SK-N-SH treated with all-trans-retinoic acid at 6 μM for 48 hours (cell line): ENCODE data around the gene KPTN.

Experiments used
- ATAC-seq: fragments of 200-7000 bp; cut with Tn5 transposase; 3 replicates; pipeline ENCODE4 v1.9.1; 2020; ENCODE audit warnings: mild to moderate bottlenecking, moderate library complexity
- CSDC2 ChIP-seq: fragments of 250-450 bp; sonication (Bioruptor Pico); IDR thresholded peaks from 2 replicates; pipeline ENCODE4 v1.5.0; 2020; ENCODE audit warnings: mild to moderate bottlenecking, moderate library complexity
- GLIS3 ChIP-seq: fragments of 250-450 bp; sonication (Bioruptor Pico); IDR thresholded peaks from 2 replicates; pipeline ENCODE4 v1.5.0; 2020; ENCODE audit warnings: mild to moderate bottlenecking, moderate library complexity
- ISL1 ChIP-seq: fragments of 250-450 bp; sonication (Bioruptor Pico); IDR thresholded peaks from 2 replicates; pipeline ENCODE4 v2.1.2; 2022; ENCODE audit warnings: mild to moderate bottlenecking, moderate library complexity
- OSR1 ChIP-seq: fragments of 250-450 bp; sonication (Bioruptor Pico); IDR thresholded peaks from 2 replicates; pipeline ENCODE4 v1.8.0; 2022; ENCODE audit warnings: moderate library complexity, mild to moderate bottlenecking, inconsistent platforms
- PPARA ChIP-seq: fragments of 250-450 bp; sonication (Bioruptor Pico); IDR thresholded peaks from 2 replicates; pipeline ENCODE4 v1.5.0; 2020; ENCODE audit warnings: mild to moderate bottlenecking, borderline replicate concordance
- SNAI2 ChIP-seq: fragments of 250-450 bp; sonication (Bioruptor Pico); IDR thresholded peaks from 2 replicates; pipeline ENCODE4 v1.5.0; 2020; ENCODE audit warnings: mild to moderate bottlenecking, moderate library complexity
- TOX ChIP-seq: fragments of 250-450 bp; sonication (Bioruptor Pico); IDR thresholded peaks from 2 replicates; pipeline ENCODE4 v1.8.0; 2021; ENCODE audit warnings: mild to moderate bottlenecking, moderate library complexity, borderline replicate concordance
- ZFP3 ChIP-seq: fragments of 250-450 bp; sonication (Bioruptor Pico); IDR thresholded peaks from 2 replicates; pipeline ENCODE4 v1.5.0; 2020; ENCODE audit warnings: mild to moderate bottlenecking, moderate library complexity
- ZNF565 ChIP-seq: fragments of 450-650 bp; formaldehyde crosslinking; conservative IDR thresholded peaks from 2 replicates; pipeline ENCODE4 v1.5.0; 2020; ENCODE audit warnings: low read depth, mild to moderate bottlenecking, moderate library complexity
- ZNF70 ChIP-seq: fragments of 450-650 bp; formaldehyde crosslinking; IDR thresholded peaks from 2 replicates; pipeline ENCODE4 v1.5.0; 2020; ENCODE audit warnings: mild to moderate bottlenecking, moderate library complexity
- ZNF8 ChIP-seq: fragments of 450-650 bp; formaldehyde crosslinking; IDR thresholded peaks from 2 replicates; pipeline ENCODE4 v1.5.0; 2020; ENCODE audit warnings: mild to moderate bottlenecking, moderate library complexity
- TF ChIP-seq, protein P1 (sequence below): fragments of 250-450 bp; sonication (Bioruptor Pico); IDR thresholded peaks from 2 replicates; pipeline ENCODE4 v1.5.1; 2021; ENCODE audit warnings: mild to moderate bottlenecking, moderate library complexity
- TF ChIP-seq, protein P2 (sequence below): fragments of 250-450 bp; sonication (Bioruptor Pico); IDR thresholded peaks from 2 replicates; pipeline ENCODE4 v1.5.0; 2020; ENCODE audit warnings: mild to moderate bottlenecking, moderate library complexity
- TF ChIP-seq, protein P3 (sequence below): fragments of 250-450 bp; sonication (Bioruptor Pico); IDR thresholded peaks from 2 replicates; pipeline ENCODE4 v1.8.0; 2020; ENCODE audit warnings: mild to moderate bottlenecking, moderate library complexity, borderline replicate concordance
- TF ChIP-seq, protein P4 (sequence below): fragments of 250-450 bp; sonication (Bioruptor Pico); IDR thresholded peaks from 2 replicates; pipeline ENCODE4 v1.5.1; 2020; ENCODE audit warnings: low read depth, mild to moderate bottlenecking, moderate library complexity
- TF ChIP-seq, protein P5 (sequence below): fragments of 250-450 bp; sonication (Bioruptor Pico); IDR thresholded peaks from 2 replicates; pipeline ENCODE4 v1.8.0; 2021; ENCODE audit warnings: low read depth, mild to moderate bottlenecking, moderate library complexity, borderline replicate concordance

KPTN gene

DNA sequence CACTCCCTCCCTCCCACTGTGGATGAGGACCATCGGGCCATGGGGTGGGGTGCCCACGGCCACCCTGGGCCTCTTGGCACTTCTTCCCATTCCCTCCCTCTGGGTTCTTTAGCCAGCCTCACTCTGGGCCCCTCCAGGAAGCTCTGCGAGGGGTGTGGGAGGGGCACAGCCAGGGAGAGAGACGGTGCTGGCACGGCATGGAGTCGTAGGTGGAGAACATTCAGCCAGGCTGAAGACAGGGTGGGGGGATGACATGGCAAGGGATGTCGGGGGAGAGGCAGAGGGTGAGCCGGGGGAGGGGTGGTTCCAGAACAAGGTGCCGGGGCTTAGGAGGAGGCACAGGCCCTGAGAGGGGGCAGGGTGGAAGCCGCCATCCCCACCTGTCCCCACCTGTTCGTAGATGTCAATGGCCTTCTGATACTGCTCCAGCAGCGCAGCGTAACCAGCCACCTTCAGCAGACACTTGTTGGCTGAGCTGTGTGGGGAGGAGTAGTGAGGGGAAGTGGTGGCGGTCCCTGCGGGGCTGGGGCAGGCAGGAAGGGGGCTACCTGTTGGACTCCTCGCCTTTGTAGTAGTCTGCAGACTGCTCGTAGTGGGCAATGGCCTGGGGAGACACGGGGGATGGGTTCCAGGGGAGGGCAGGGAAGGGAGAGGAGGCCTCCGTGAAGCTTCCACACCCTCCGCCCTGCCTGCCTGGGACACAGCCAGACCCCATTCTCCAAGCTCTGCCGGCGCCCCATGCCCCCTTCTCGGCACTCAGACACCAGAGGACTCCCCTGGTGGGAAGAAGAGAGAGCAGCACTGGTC lies 8.8 kb upstream of the KPTN start:
- no peak for TF ChIP-seq SNAI2 (CRISPR knock-in tag)
- no peak for TF ChIP-seq TOX (CRISPR knock-in tag)
- TF ChIP-seq, protein P1, sequence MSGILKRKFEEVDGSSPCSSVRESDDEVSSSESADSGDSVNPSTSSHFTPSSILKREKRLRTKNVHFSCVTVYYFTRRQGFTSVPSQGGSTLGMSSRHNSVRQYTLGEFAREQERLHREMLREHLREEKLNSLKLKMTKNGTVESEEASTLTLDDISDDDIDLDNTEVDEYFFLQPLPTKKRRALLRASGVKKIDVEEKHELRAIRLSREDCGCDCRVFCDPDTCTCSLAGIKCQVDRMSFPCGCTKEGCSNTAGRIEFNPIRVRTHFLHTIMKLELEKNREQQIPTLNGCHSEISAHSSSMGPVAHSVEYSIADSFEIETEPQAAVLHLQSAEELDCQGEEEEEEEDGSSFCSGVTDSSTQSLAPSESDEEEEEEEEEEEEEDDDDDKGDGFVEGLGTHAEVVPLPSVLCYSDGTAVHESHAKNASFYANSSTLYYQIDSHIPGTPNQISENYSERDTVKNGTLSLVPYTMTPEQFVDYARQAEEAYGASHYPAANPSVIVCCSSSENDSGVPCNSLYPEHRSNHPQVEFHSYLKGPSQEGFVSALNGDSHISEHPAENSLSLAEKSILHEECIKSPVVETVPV (CRISPR knock-in tag): no peak
- no peak for TF ChIP-seq ZNF8 (CRISPR knock-in tag)
- TF ChIP-seq, protein P2, sequence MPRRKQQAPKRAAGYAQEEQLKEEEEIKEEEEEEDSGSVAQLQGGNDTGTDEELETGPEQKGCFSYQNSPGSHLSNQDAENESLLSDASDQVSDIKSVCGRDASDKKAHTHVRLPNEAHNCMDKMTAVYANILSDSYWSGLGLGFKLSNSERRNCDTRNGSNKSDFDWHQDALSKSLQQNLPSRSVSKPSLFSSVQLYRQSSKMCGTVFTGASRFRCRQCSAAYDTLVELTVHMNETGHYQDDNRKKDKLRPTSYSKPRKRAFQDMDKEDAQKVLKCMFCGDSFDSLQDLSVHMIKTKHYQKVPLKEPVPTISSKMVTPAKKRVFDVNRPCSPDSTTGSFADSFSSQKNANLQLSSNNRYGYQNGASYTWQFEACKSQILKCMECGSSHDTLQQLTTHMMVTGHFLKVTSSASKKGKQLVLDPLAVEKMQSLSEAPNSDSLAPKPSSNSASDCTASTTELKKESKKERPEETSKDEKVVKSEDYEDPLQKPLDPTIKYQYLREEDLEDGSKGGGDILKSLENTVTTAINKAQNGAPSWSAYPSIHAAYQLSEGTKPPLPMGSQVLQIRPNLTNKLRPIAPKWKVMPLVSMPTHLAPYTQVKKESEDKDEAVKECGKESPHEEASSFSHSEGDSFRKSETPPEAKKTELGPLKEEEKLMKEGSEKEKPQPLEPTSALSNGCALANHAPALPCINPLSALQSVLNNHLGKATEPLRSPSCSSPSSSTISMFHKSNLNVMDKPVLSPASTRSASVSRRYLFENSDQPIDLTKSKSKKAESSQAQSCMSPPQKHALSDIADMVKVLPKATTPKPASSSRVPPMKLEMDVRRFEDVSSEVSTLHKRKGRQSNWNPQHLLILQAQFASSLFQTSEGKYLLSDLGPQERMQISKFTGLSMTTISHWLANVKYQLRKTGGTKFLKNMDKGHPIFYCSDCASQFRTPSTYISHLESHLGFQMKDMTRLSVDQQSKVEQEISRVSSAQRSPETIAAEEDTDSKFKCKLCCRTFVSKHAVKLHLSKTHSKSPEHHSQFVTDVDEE (CRISPR knock-in tag): no peak
- TF ChIP-seq ZFP3: no peak
- TF ChIP-seq PPARA (CRISPR knock-in tag): no peak
- TF ChIP-seq OSR1 (CRISPR knock-in tag): no peak

DNA sequence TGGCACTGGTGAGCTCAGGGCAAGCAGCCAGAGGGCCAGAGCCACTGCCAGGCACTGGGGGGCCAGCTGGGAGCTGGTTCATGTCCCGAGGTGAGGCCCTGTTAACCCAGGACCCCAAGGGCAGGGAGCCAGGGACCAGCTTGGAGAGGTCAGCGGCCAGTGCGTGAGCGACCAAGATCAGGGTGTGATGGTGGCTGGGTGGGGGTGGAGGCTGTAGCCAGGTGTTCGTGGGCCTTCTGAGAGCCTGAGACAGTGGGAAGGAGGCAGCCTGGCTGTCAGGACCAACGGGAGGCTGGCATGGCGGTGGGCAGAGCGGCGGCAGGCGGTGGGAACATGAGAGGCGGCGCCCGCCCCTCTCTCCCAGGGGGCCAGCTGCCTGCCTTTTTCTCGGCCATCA lies 8.1 kb upstream of the KPTN start:
- TF ChIP-seq, protein P3, sequence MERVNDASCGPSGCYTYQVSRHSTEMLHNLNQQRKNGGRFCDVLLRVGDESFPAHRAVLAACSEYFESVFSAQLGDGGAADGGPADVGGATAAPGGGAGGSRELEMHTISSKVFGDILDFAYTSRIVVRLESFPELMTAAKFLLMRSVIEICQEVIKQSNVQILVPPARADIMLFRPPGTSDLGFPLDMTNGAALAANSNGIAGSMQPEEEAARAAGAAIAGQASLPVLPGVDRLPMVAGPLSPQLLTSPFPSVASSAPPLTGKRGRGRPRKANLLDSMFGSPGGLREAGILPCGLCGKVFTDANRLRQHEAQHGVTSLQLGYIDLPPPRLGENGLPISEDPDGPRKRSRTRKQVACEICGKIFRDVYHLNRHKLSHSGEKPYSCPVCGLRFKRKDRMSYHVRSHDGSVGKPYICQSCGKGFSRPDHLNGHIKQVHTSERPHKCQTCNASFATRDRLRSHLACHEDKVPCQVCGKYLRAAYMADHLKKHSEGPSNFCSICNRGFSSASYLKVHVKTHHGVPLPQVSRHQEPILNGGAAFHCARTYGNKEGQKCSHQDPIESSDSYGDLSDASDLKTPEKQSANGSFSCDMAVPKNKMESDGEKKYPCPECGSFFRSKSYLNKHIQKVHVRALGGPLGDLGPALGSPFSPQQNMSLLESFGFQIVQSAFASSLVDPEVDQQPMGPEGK (CRISPR knock-in tag): no peak
- ATAC-seq: no peak

More for the DNA sequence above, 8.8 kb upstream of the KPTN start:
- no peak for ATAC-seq

DNA sequence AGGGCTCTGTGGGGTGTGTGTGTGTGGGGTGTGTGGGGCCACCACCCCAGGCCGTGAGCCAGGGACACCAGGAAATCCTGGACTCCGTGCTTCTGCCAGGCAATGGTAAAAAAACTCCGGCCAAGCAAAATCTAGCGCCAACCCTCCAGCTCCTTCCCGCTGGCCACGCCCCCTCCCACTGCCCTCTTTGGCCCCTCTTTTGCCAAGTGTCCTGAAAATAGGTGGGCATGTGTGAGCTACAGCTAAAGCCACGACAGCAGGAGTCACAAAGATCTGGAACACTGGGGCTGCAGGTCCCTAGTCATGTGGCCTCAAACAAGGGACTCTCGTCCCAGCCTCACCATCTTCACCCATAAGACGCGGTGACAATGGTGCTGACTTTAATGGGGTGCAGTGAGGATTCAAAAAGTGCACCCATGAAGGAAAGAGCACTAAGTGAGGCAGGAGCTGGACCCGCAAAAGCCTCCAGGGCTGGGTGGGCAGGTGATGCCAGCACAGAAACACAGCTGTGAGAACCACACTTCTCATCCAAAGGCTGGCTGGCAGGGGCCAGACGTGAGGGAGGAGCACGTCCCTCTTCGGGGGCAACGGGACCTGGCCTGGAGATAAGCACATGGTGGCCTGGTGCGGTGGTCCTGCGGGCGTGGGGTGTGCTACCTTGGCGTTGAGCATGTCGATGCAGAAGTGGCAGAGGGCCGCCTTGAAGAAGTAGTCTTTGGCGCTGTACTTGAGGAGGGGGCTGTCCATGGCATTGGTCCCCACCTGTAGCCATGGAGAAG lies 7.5 kb upstream of the KPTN start:
- ATAC-seq: no peak
- no peak for TF ChIP-seq ISL1 (CRISPR knock-in tag)
- TF ChIP-seq, protein P4, sequence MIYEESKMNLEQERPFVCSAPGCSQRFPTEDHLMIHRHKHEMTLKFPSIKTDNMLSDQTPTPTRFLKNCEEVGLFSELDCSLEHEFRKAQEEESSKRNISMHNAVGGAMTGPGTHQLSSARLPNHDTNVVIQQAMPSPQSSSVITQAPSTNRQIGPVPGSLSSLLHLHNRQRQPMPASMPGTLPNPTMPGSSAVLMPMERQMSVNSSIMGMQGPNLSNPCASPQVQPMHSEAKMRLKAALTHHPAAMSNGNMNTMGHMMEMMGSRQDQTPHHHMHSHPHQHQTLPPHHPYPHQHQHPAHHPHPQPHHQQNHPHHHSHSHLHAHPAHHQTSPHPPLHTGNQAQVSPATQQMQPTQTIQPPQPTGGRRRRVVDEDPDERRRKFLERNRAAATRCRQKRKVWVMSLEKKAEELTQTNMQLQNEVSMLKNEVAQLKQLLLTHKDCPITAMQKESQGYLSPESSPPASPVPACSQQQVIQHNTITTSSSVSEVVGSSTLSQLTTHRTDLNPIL (CRISPR knock-in tag): no peak
- TF ChIP-seq, protein P5, sequence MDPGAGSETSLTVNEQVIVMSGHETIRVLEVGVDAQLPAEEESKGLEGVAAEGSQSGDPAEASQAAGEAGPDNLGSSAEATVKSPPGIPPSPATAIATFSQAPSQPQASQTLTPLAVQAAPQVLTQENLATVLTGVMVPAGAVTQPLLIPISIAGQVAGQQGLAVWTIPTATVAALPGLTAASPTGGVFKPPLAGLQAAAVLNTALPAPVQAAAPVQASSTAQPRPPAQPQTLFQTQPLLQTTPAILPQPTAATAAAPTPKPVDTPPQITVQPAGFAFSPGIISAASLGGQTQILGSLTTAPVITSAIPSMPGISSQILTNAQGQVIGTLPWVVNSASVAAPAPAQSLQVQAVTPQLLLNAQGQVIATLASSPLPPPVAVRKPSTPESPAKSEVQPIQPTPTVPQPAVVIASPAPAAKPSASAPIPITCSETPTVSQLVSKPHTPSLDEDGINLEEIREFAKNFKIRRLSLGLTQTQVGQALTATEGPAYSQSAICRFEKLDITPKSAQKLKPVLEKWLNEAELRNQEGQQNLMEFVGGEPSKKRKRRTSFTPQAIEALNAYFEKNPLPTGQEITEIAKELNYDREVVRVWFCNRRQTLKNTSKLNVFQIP (CRISPR knock-in tag): no peak
- TF ChIP-seq, protein P1 (CRISPR knock-in tag): no peak
- no peak for TF ChIP-seq ZNF8 (CRISPR knock-in tag)
- TF ChIP-seq TOX (CRISPR knock-in tag): no peak
- no peak for TF ChIP-seq GLIS3 (CRISPR knock-in tag)

DNA sequence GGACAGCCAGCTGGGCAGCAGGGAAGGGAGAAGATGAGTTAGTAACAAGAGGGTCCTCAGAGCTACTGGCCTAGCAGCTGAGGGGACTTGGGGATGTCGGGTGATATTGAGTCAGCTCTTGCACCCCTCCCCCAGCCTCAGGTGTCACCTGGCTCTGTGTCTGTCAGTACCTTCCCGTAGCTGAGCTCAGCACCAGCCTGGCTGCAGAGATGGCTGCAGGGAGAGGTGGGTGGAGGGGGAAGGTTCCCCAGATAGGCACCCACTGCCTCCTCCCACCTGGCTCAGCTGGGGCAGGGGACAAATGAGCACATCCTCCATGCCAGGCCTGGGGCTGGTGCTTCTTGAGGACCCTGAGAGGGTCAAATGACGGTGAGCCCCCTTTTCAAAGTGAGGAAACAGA lies 6.8 kb upstream of the KPTN start:
- TF ChIP-seq ZNF70 (CRISPR knock-in tag) (no peak), CSDC2 (CRISPR knock-in tag) (no peak), SNAI2 (CRISPR knock-in tag) (no peak), TOX (CRISPR knock-in tag) (no peak), ZNF8 (CRISPR knock-in tag) (no peak), ZNF565 (CRISPR knock-in tag) (no peak)
- TF ChIP-seq, protein P3 (CRISPR knock-in tag): no peak
- ATAC-seq: no peak
